MV-4-11 (cell line): Measurements from ENCODE around the gene KIF13A.
"Not testable (repeated sequence)": the region's sequence is repeated elsewhere in the genome, so short reads cannot be mapped to it uniquely, and the experiment has no call there.

Experiments
- DNase-seq: peaks from one replicate; lab custom pipeline; 2025; lab: John Stamatoyannopoulos, UW

KIF13A gene

DNA sequence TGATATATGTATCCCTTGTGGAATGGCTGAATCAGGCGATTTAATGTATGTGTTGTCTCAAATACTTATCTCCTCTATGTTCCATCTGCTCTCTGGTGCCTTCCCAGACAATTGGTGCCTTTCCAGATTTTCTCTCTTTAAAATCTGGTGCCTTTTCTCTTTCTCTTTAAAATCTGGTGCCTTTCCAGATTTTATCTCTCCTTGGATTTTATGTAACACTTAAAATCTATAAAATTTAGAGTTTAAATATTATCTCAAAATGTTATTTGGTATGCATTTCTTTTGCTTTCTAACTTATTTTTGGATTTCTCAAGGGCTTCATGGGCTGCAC lies 116.3 kb downstream of the KIF13A start:
- no peak for DNase-seq

DNA sequence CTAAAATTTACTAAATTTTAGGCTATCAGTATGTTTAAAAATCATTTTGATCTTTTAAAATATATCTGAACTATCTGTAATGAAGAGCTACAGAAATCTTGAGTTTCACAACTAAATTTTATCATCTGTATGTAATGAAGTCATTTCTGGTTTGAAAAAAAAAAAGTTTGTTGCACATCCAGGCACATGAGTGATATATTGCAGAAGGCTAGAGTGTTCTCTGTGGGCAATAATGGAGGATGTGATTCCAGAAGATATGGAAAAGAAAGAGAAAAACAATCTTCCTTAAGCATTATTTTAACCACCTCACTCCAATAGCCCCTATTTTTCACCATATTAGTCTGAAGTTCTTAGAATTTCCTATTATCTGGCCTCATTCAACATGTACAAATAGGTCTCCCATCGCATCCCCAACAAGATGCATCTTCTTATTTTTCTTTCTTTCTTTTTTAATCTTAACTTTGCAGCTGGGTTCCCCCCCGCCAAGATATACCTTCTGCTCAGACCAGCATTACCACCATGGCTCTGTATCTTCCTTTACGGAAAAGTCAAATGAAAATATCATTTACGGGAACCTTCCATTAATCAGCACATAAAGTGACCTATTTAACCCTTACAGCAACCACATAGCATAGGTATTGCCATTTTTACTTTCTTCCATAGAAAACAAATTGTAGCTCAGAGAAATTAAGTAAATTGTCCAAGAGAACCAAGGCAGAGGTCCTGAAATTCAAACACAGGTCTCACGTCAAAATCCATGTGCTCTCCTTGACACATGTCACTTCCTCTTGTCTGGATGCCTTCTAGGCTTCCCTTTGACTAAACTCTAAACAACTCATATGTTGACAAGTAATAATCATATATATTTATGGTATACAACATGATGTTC lies 116.9 kb downstream of the KIF13A start:
- no peak for DNase-seq

DNA sequence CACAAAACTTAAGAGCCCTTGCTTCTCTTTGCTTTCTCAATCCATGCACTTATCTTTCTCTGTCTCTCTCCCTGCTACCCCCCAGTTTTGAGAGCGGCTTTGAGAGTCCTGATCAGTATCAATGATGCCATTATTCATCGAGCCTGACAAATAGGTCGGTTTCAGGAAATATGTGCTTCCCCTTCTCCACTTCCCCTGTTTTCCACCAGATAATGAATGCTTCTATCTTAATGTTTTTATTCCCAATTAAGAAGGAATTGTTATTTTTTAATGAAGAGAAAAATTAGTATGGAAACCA lies 117.7 kb downstream of the KIF13A start:
- no peak for DNase-seq

DNA sequence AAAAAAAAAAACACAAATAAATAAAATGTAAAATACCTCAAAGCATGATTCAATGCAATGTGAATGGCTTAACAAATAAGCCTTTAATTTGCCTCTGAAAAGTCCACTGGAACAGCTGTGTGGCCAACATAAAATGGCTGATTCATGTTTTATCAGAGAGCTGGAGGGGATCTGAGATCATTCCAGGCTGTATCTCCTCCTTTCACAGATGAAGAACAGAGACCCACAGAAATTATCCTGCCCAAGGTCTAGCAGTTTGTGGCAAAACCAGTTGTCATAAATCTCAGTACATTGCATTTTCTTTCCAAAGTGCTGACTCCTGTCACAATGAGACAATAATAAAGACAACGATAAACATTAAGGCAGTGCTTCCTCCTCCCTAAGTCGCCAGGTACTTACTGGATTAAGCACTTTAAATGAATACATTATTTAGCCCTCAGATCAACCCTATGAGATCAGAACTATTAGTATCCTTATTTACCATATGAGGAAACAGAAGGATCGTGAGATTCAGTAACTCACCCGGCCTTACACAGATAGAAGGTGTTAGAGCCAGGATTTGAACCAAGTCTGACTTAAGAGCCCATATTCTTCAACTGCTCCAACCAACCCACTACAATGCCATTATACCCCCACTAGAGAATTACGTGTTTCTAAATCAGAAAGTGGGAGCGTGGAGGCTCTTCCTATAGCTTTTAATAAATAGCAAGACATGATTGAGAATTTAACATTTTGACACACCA lies 118.3 kb downstream of the KIF13A start:
- no peak for DNase-seq

DNA sequence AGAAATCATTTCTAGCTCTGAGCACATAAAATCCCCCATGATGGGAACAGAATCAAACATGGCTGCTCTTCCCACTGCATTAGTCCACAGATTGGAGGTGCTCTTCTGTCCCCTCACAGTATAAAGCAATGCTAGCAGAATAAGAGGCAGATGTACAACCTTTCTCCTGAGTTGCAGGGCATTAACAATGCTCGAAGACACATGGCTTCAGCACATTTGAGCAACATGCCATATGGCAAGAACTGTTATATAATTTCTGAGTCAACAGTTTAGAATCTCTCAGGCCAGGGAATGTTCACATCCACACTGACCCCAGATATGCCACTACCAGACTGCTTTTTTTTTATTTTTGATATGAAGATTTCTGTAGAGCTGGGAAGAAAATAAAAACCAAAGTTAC lies 119.6 kb downstream of the KIF13A start:
- DNase-seq, result no peak

DNA sequence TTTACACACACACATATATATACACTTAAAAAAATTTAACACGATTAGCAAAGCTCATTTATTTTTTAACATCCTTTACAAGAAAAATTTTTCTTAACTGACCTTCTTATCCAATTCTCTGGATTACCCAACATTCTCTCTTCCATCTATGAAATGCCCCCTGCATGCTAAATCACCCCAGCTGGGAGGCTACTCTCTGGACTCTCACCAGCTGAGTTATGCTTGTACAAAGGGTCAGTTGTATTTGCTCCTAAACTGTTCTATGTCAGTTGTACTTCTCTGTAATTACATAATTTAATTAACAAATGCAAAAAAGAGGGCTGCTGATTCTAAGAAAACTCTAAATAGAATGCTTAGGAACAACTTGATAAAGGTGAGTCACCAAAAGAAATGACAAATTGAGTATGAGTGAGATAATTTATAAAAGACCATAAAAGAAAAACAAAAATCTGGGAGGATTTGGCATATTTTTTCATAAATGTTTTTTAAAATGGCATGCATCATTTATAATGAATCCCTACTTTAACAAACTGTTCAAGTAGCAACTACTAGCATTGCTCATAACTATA lies 120.5 kb downstream of the KIF13A start:
- no peak for DNase-seq

DNA sequence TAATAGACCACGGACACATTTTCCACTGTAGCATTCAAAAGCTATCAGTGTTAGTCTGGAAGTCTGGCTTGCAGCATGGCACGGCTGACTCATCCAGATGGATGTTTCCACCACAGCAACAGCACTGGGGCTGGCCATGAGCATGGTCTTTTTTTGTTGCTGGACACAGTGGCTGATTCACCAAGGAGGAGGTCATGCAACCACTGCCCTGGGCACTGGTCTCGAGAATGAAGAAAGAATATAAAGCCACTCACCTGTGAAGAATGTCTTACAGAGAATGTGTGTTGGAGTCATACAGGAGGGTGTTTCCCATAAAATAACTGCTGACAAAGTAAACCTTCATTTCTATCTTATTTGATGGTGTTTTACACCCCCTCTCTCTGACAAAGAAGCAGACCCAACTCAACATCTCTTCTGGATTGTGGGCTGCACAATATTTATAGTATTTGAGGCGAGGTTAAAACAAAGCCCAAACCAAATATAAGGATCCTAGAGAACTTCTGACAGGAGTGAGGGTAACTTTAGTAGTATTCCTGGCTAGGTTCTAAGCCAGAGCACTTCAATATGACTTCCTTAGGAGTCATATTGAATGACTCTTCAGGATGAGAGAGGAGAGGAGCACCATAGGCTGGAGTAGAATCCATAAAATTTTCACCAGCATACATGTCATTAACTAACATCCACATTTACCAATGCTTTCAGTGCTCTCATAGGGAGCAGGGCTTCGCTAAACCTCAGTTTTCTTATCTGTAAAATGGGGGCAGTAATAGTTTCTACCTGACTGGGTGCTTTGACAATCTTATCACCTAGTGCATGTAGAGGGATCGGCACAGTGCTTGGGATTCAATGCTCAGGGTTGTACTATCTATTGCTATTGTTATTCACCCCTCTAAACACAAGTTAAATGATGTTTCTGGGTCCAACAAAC lies 121.4 kb downstream of the KIF13A start:
- no peak for DNase-seq

DNA sequence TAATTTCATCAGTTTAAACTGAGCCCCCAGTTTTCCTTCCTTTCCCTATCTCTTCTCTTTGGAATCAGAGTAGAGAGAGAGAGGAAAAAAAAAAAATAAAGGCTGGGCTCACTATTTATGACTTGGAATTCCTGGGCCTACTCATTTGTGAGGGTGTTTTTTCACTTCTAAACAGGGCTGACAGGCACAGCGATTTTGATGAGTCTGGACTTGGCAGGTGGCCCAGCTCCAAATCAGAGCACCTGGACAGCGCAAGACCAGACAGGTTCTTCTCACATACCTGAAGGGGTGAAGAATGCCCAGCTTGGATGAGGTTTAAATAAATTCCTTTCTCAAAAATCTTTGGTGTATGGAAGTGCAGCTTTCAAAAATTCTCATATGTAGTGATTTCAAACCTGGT lies 122.2 kb downstream of the KIF13A start:
- DNase-seq, result no peak

DNA sequence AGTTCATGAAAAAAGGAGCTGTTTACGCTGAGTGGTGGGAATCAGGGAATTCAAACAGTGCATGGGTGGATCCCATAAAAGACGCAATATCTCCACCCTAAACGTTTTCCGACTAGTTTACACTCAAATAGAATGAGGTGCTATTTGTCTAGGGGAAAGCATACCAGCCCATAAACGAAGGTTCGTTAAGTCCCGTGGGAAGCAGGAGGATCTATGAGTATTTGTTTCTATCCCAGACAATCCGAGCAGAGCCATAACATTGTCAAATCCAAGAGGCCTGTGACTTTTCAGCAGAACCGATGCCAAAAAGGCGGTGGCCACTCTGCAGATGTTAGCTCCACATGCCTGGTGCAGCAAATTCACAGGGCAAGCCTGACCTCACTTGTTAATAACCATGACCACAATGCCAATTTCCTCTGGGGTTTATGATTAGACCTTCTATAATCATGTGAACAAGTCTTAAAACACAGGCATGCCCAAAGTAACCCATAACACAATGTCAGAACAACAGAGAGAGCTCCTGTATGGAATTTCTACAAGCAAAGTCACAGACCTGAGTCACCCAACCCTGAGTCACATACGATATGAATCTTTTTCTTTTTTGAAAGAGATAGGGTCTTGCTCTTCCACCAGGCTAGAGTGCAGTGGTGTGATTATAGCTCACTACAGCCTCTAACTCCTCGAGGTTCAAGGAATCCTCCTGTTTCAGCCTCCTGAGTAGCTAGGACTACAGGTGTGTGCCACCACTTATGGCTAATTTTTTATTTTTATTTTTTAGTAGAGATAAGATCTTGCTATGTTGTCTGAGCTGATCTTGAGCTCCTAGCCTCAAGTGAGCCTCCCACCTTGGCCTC lies 123.3 kb downstream of the KIF13A start:
- DNase-seq, result no peak

DNA sequence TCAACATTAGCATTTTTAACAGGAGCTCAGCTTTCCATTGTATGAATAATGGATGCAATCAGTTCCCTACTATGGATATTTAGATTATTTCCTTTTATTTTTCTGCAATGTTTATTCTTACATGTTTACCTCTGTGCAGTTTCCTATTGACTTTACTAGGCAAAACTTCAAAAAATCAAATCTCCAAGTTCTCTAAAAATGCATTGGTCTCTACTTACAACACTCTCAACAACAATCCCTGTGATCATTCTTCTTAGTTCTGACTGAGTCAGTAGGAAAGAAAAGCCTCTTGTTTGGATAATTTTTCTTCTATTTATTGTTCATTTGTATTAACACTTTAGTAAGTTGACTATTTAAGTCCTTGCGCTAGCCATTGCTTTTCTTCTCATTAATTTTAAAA lies 126.1 kb downstream of the KIF13A start:
- no peak for DNase-seq

DNA sequence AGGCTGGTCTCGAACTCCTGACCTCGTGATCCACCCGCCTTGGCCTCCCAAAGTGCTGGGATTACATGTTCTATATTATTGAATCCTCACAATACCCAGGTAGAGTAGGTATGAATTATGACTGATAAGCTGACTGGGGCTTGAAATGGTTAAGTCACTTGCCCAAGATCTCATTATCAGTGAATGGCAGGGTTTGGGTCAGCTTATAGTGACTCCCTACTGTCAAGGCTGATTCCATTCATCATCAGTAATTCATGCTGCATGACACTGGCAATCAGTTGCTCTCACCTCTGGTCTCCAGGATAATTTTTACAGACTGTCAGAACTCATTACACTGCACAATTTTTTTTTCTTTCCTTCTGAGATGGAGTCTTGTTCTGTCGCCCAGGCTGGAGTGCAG lies 127.6 kb downstream of the KIF13A start:
- DNase-seq, result no peak

DNA sequence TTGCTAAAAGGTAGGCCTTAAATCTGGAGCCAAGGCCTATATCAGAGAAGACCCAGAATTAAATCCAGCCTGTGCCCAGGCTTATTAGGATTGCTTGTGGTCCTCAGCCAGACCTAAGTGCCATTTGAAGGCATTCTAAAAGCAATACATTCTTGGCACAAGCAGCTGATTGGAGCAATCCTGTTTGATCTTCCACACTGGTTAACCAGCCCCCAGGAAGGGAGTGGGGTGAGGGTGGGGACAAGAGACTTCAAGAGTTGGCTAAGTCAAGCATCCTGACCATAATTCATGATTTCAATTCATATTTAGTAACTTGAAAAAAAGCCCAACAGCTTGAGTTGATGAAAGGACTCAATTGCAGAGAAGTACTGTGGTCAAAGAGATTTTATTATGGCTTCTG lies 128.9 kb downstream of the KIF13A start:
- DNase-seq, result no peak

DNA sequence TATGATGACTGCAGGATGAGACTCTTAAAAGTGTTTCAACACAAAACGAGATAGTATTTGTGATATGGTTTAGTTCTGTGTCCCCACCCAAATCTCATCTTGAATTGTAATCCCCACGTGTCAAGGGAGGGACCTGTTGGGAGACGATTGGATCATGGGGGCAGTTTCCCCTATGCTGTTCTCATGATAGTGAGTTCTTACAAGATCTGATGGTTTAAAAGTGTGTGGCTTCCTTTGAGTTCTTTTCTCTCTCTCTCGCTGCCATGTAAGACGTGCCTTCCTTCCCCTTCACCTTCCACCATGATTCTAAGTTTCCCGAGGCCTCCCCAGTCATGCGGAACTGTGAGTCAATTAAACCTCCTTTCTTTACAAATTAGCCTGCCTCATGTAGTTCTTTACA lies 130.2 kb downstream of the KIF13A start:
- DNase-seq, result not testable (repeated sequence)

DNA sequence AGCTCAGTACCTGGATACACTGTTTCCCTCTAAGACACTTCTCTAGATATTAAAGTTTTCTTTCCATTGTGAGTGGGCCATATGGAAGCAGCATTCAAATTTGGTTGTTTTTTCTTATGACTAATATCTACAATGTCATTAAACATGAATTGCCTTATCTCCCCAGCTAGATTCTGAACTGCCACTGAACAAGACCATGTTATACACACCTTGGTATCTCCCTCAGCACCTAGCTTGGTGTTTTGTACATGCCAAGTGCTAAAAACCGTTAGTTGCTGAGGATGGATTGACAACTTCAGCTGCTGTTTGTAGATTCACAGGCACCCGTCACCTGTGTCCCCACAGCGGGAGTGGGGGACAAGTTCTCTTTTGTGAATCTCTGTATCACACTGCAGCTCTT lies 131.1 kb downstream of the KIF13A start:
- DNase-seq, result no peak

DNA sequence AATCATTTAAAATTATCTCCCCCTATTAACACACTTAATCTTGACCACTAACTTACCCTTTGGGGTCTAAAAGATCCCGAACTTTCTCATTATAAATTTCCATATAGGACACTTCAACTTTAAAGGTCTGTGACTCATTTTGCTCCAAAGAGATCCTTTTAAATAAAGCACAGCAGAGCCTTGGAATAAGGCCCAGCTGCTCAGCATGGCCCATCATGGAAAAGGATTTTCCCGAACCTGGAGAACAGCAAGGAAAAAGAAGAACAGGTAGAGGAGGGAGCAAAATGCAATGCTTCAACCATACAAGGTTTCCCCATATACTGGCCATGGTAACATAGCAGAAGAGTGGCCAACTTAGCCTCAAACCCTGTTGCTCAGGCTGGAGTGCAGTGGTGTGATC lies 132.1 kb downstream of the KIF13A start:
- DNase-seq, result no peak

DNA sequence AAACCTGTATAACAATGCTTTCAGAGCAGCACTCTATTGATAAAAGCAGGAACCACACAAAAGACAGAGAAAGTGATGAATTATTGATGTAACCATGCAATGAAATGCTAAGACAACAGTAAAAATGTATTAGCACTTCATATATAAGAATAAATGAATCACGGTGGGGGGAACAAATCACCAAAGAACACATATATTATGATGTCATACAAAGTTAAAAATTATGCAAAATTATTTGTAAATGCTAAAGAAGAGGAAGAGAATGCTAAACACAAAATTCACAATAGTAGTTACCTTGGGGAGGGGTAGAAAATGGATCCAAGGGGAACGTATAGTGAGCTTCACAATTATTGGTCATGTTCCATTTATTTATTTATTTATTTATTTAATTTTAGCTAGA lies 133.9 kb downstream of the KIF13A start:
- DNase-seq, result no peak

DNA sequence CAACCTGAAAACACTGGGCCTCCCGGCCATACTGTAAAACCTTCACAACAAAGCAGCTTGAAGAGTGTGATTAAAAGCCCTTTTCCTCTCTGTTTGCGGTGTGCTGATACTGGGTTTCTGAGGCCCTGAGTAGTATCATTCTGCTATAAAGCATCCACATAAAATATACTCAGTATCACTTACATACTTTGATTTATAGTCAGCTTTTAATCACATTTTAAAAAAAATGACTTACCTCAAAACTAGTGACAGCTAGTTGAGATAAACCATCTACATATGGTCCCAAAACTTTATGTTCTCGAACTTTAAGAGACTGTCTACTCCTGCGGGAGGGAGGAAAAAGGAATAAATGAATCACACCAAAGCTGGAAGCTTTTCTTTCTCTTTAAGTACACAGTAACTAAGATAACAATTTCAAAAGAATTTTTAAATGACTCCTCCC lies 135.7 kb downstream of the KIF13A start:
- no peak for DNase-seq

DNA sequence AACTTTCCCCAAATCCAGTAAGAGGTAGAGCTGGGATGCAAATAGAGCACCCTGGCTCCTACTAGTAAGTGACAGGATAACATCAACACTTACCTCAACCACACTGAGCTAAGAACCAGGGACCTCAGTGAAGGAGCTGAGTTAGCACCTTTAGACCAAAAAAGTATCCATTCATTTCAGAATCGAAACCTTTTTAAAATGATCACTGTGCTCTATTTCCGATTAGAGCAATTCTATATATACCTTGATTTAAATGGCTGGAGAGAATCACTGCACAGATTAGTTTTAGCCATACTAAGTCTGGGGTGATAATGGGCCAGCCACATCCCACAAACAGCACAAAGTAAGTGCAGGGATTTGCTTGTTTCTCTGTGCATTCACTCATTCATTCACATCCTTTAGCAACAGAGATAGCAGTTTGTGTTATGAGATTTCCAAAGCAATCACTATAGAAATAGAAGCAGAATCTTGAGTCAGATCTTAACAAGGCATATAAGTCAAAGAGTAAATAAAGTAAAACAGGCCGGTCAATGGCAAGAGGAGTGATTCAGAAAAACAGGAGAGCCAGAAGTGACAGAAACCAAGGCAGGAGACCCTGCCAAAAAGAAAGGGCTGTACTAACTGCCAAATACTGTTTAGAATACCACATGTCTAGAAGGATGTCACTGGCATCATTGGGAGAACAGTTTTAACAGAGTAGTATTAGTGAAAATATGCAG lies 136.3 kb downstream of the KIF13A start:
- no peak for DNase-seq

DNA sequence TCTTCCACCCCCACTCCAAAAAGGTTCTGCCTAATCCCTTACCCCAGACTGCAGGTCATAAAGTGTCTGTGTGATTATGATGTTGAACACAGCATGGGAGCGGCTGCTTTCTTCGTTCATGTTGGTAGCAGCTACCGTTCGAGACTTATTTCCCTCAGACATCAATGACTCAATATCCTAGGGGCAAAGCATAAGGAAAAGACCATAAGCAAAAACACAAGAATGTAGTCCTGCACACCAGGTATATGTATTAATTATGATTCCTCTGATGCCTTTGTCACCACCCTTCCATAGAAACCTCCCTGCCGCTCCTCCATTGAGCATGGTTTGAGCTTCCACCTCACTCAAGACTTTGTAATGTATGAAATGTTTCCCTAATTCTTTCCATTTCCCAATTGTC lies 137.2 kb downstream of the KIF13A start:
- no peak for DNase-seq

DNA sequence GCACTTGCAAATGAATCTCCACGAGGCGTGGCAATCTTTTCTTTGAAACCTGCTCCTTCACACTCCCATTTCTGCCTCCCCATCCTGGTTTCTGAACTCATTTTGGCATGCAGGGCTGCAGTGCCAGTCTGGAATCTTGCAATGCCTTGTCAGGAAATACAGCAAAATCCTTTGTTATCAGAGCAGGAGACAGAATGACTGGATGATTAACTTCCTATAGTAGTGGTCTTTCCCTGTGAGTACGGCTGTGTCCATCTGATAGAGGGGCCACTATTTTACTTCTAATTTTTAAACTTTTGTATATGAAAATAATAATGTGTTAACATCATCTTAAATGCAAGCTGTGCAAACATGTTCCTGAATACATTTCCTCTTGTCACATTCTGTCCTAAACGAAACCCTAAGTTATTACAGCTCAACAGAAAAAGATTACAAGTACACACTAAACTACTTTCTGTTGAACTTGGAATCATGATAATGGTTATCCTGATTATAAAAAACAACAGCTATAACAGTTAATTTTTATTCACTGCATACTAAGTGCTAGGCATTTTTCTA lies 140.2 kb downstream of the KIF13A start:
- no peak for DNase-seq
